A549 (cell line): ENCODE data around the gene TEX53. TPM values are rescaled to one million over a fixed set of nuclear protein-coding genes. Genes with fewer than 3 reads are reported as not detected.

Source experiments
- ATAC-seq, 2 experiments: fragments of 200-7000 bp in 1 of 2; fragments of >200 bp in 1 of 2; cut with Nextera tagmentation in 1 of 2; cut with Tn5 transposase in 1 of 2; 3 replicates each; pipeline versions ENCODE4 v1.8.0 to v1.9.1; 2018 to 2020; ENCODE audit warnings: mild to moderate bottlenecking in 1 of 2, moderate library complexity in 1 of 2
- CTCF ChIA-PET: fragments of 300-600 bp; sonication (Branson Sonifier 250); formaldehyde crosslinking; extraction: SDS; loops from one replicate; lab custom pipeline; 2021; ENCODE audit warnings: antibody characterized with exemption, inconsistent platforms; lab: Yijun Ruan, JAX
- POLR2A ChIA-PET: fragments of 350-600 bp; formaldehyde crosslinking; extraction: SDS; loops from one replicate; lab custom pipeline; 2021; ENCODE audit warnings: antibody characterized with exemption, inconsistent platforms; lab: Yijun Ruan, JAX
- DNase-seq, 2 experiments: peaks; one replicate each; pipeline versions ENCODE4 v3.0.0 to v3.0.0-alpha.2; 2011 to 2016; ENCODE audit warnings: low read depth in 1 of 2, low spot score in 1 of 2
- FAIRE-seq: peaks from 2 replicates; lab custom pipeline; 2011; peaks lifted over from hg19 to GRCh38; lab: Jason Lieb, UNC
- H3K27ac ChIP-seq, 2 experiments: fragments of >200 bp; sonication (Bioruptor Twin); formaldehyde crosslinking; 3 replicates each; pipeline ENCODE4 v1.5.1; 2016 to 2017
- H3K4me1 ChIP-seq: fragments of >200 bp; sonication (Bioruptor Twin); formaldehyde crosslinking; 3 replicates; pipeline ENCODE4 v1.6.1; 2016
- H3K4me2 ChIP-seq: fragments of >200 bp; sonication (Bioruptor Twin); formaldehyde crosslinking; 3 replicates; pipeline ENCODE4 v1.6.1; 2016
- H3K4me3 ChIP-seq: fragments of >200 bp; sonication (Bioruptor Twin); formaldehyde crosslinking; 3 replicates; pipeline ENCODE4 v1.5.1; 2016
- H3K9me3 ChIP-seq: fragments of >200 bp; sonication (Bioruptor Twin); formaldehyde crosslinking; 3 replicates; pipeline ENCODE4 v1.6.1; 2016
- CBX2 ChIP-seq: fragments of 200-600 bp; sonication (generic); IDR thresholded peaks from 2 replicates; pipeline ENCODE4 v1.6.1; 2016; ENCODE audit warnings: low read depth, mild to moderate bottlenecking, borderline replicate concordance
- CHD2 ChIP-seq: fragments of 150-350 bp; IDR thresholded peaks from 2 replicates; pipeline ENCODE4 v1.6.1; 2014; ENCODE audit warnings: low read length; ENCODE audit not compliant: partially characterized antibody
- EHMT2 ChIP-seq: fragments of 200-600 bp; sonication (generic); IDR thresholded peaks from 2 replicates; pipeline ENCODE4 v1.6.1; 2016; ENCODE audit warnings: antibody characterized with exemption, low read depth, mild to moderate bottlenecking, moderate library complexity
- ESRRA ChIP-seq: fragments of 150-350 bp; IDR thresholded peaks from 2 replicates; pipeline ENCODE4 v1.6.1; 2014; ENCODE audit warnings: mild to moderate bottlenecking, low read length, borderline replicate concordance
- FOSB ChIP-seq: fragments of 250-450 bp; sonication (Bioruptor Pico); IDR thresholded peaks from 2 replicates; pipeline ENCODE4 v1.5.0; 2020; ENCODE audit warnings: mild to moderate bottlenecking, moderate library complexity
- HDAC2 ChIP-seq: fragments of 200-600 bp; sonication (generic); IDR thresholded peaks from 2 replicates; pipeline ENCODE4 v1.6.1; 2016
- HOXA7 ChIP-seq: fragments of 250-450 bp; sonication (Bioruptor Pico); IDR thresholded peaks from 2 replicates; pipeline ENCODE4 v1.5.0; 2020; ENCODE audit warnings: mild to moderate bottlenecking, moderate library complexity
- HOXB5 ChIP-seq: fragments of 250-450 bp; sonication (Bioruptor Pico); IDR thresholded peaks from 2 replicates; pipeline ENCODE4 v1.5.0; 2020; ENCODE audit warnings: mild to moderate bottlenecking, moderate library complexity
- JUNB ChIP-seq: fragments of >200 bp; sonication (Bioruptor Twin); formaldehyde crosslinking; IDR thresholded peaks from 2 replicates; pipeline ENCODE4 v1.6.1; 2016
- KDM5A ChIP-seq: fragments of 200-600 bp; sonication (generic); IDR thresholded peaks from 2 replicates; pipeline ENCODE4 v1.6.1; 2016; ENCODE audit warnings: antibody characterized with exemption, mild to moderate bottlenecking
- MAFK ChIP-seq: fragments of 450-650 bp; IDR thresholded peaks from 2 replicates; pipeline ENCODE4 v1.6.1; 2014; ENCODE audit not compliant: partially characterized antibody
- MAZ ChIP-seq: fragments of 150-350 bp; IDR thresholded peaks from 2 replicates; pipeline ENCODE4 v1.6.1; 2014; ENCODE audit warnings: antibody characterized with exemption, low read depth, low read length, borderline replicate concordance
- MYC ChIP-seq: IDR thresholded peaks from 2 replicates; pipeline ENCODE4 v1.6.1; 2012; ENCODE audit warnings: mild to moderate bottlenecking, inconsistent platforms, low read length, improper control_type of control experiment, borderline replicate concordance
- PHF8 ChIP-seq: fragments of 200-600 bp; sonication (generic); IDR thresholded peaks from 2 replicates; pipeline ENCODE4 v1.6.1; 2016; ENCODE audit warnings: low read depth, mild to moderate bottlenecking, antibody characterized with exemption, moderate library complexity, borderline replicate concordance
- RAD21 ChIP-seq, 2 experiments: fragments of >200 bp in 1 of 2; sonication (Bioruptor Twin) in 1 of 2; formaldehyde crosslinking in 1 of 2; IDR thresholded peaks in 1 of 2; conservative IDR thresholded peaks in 1 of 2; 2 replicates in 1 of 2; 3 replicates in 1 of 2; pipeline ENCODE4 v1.6.1; 2012 to 2018; ENCODE audit warnings: inconsistent platforms in 1 of 2
- RARB ChIP-seq: fragments of 250-450 bp; sonication (Bioruptor Pico); IDR thresholded peaks from 2 replicates; pipeline ENCODE4 v1.8.0; 2021; ENCODE audit warnings: mild to moderate bottlenecking, moderate library complexity
- RNF2 ChIP-seq: fragments of 200-600 bp; sonication (generic); IDR thresholded peaks from 2 replicates; pipeline ENCODE4 v1.6.1; 2016; ENCODE audit warnings: low read depth, mild to moderate bottlenecking, antibody characterized with exemption, moderate library complexity, borderline replicate concordance
- SREBF2 ChIP-seq: fragments of 450-650 bp; IDR thresholded peaks from 2 replicates; pipeline ENCODE4 v1.6.1; 2014; ENCODE audit warnings: mild to moderate bottlenecking, moderate library complexity
- ZC3H11A ChIP-seq: fragments of 450-650 bp; IDR thresholded peaks from 2 replicates; pipeline ENCODE4 v1.6.1; 2014; ENCODE audit warnings: antibody characterized with exemption, mild to moderate bottlenecking
- ZNF302 ChIP-seq: fragments of 250-450 bp; sonication (Bioruptor Pico); IDR thresholded peaks from 2 replicates; pipeline ENCODE4 v1.9.0; 2021; ENCODE audit warnings: inconsistent platforms, mild to moderate bottlenecking, moderate library complexity
- ZSCAN20 ChIP-seq: fragments of 250-450 bp; sonication (Bioruptor Pico); IDR thresholded peaks from 2 replicates; pipeline ENCODE4 v1.8.0; 2022; ENCODE audit warnings: mild to moderate bottlenecking, moderate library complexity
- WGBS: methylation state at CpG from one replicate; pipeline ENCODE4 v1.1.6; 2017; ENCODE audit errors: missing lambda C conversion rate; 5-methylcytosine and 5-hydroxymethylcytosine counted together
- polyA plus RNA-seq, 4 experiments: library from polyadenylated mRNA; depleted of rRNA in 3 of 4; stranded (reverse); fragments of >200 nt; fragmentation: RNase III in 1 of 4; extraction: RNeasy Plus Mini Kit Qiagen cat#74134 plus additional on column Dnase treatment in 1 of 4; gene quantifications; 2 replicates in 3 of 4; 3 replicates in 1 of 4; pipeline ENCODE4 v1.2.3, GENCODE V29; 2011 to 2017
- TF ChIP-seq, protein P1 (sequence below): fragments of >200 bp; sonication (Bioruptor Twin); formaldehyde crosslinking; IDR thresholded peaks from 3 replicates; pipeline ENCODE4 v1.6.1; 2016
- TF ChIP-seq, protein P2 (sequence below): IDR thresholded peaks from 2 replicates; pipeline ENCODE4 v1.6.1; 2012
- TF ChIP-seq, protein P3 (sequence below): fragments of >200 bp; sonication (Bioruptor Twin); formaldehyde crosslinking; IDR thresholded peaks from 2 replicates; pipeline ENCODE4 v1.6.1; 2016
- TF ChIP-seq, protein P4 (sequence below): IDR thresholded peaks from 2 replicates; pipeline ENCODE4 v1.6.1; 2012
- TF ChIP-seq, protein P5 (sequence below): fragments of >200 bp; sonication (Bioruptor Twin); formaldehyde crosslinking; IDR thresholded peaks from 3 replicates; pipeline ENCODE4 v1.5.1; 2016
- TF ChIP-seq, protein P6 (sequence below): fragments of 450-650 bp; IDR thresholded peaks from 2 replicates; pipeline ENCODE4 v1.6.1; 2014; ENCODE audit warnings: antibody characterized with exemption

TEX53 gene
- polyA plus RNA-seq, 2 of the 4 experiments (the other 2 are of a cell fraction) = not detected

DNA sequence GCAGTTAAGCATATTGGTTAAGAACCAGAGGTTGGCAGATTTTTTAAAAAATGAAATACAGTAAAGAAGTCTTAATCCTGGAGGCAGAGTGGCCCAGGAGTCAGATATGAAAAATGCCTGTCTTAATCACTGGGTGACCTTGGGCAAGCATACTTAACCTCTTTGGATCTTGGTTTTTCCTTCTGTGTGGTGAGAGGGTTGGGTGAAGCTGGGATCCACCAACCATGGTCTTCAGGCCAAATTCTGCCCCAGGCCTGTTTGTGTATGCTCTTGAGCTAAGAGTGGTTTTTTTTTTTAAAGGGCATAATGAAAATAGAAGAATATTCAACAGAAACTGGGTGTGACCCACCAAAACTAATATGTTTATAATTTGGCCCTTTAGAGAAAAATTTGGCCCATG, 44.4 kb upstream of the TEX53 start:
- Histone ChIP-seq H3K27ac (no peak overlapping the region), H3K9me3 (no peaks in the 10 kb centered on the region), H3K4me1 (no peaks in the 10 kb centered on the region), H3K4me3 (no peak overlapping the region), H3K4me2 (no peak overlapping the region)
- ChIA-PET CTCF (interaction anchor here (0.7 to 1.3 kb wide), 2 partner anchors 21 to 205 kb away, joined by 3 to 4 read pairs; no protein-coding TSS in a partner anchor), POLR2A (no interaction called here)
- TF ChIP-seq KDM5A (no peak), MYC (no peak), ZSCAN20 (CRISPR knock-in tag) (no peak), ESRRA (no peak), RARB (CRISPR knock-in tag) (no peak), HOXA7 (CRISPR knock-in tag) (no peak), ZNF302 (CRISPR knock-in tag) (no peak), CBX2 (no peak), ZC3H11A (no peak), HOXB5 (no peak), MAZ (no peak), HDAC2 (no peak), PHF8 (no peak), SREBF2 (no peak)
- TF ChIP-seq, protein P1, sequence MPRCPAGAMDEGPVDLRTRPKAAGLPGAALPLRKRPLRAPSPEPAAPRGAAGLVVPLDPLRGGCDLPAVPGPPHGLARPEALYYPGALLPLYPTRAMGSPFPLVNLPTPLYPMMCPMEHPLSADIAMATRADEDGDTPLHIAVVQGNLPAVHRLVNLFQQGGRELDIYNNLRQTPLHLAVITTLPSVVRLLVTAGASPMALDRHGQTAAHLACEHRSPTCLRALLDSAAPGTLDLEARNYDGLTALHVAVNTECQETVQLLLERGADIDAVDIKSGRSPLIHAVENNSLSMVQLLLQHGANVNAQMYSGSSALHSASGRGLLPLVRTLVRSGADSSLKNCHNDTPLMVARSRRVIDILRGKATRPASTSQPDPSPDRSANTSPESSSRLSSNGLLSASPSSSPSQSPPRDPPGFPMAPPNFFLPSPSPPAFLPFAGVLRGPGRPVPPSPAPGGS = no peak
- TF ChIP-seq, protein P2, sequence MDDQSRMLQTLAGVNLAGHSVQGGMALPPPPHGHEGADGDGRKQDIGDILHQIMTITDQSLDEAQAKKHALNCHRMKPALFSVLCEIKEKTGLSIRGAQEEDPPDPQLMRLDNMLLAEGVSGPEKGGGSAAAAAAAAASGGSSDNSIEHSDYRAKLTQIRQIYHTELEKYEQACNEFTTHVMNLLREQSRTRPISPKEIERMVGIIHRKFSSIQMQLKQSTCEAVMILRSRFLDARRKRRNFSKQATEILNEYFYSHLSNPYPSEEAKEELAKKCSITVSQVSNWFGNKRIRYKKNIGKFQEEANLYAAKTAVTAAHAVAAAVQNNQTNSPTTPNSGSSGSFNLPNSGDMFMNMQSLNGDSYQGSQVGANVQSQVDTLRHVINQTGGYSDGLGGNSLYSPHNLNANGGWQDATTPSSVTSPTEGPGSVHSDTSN = no peak
- TF ChIP-seq, protein P3, sequence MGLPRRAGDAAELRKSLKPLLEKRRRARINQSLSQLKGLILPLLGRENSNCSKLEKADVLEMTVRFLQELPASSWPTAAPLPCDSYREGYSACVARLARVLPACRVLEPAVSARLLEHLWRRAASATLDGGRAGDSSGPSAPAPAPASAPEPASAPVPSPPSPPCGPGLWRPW = no peak
- TF ChIP-seq, protein P4, sequence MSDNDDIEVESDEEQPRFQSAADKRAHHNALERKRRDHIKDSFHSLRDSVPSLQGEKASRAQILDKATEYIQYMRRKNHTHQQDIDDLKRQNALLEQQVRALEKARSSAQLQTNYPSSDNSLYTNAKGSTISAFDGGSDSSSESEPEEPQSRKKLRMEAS = no peak
- ATAC-seq (no peak), FAIRE-seq (no peak), DNase-seq (no peak)

DNA sequence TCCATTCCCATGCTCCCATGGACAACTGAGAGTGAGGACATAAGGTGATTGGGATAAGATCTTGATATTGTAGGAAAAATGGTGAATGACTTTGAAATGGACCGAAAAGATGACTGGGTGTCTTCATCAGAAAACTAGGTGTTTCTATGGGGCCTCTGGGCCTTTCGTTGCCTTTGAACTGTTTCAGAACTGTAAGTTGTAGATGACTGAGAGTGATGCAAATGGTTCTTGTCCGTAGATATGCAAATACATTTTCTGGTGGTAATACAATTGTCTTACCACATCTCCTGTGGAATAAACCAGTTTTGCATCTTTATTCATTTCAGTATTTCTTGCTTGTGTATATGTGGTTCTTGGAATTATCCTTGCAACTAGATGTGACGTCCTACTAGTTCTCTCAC, 40.3 kb upstream of the TEX53 start:
- 91% methylated on average over 4 of the region's 4 CpGs for WGBS
- POLR2A ChIA-PET = no interaction called here
- no peak overlapping the region for H3K27ac ChIP-seq
- H3K4me1 ChIP-seq = no peaks in the 10 kb centered on the region
- DNase-seq = no peak
- CTCF ChIA-PET = interaction anchor here (0.8 to 12.4 kb wide), 3 partner anchors 10 to 36 kb away, joined by 3 to 108 read pairs (median 8); partner anchors contain the start of gene TEX48
- no peaks in the 10 kb centered on the region for H3K9me3 ChIP-seq
- no peak overlapping the region for H3K4me2 ChIP-seq
- TF ChIP-seq, protein P5, sequence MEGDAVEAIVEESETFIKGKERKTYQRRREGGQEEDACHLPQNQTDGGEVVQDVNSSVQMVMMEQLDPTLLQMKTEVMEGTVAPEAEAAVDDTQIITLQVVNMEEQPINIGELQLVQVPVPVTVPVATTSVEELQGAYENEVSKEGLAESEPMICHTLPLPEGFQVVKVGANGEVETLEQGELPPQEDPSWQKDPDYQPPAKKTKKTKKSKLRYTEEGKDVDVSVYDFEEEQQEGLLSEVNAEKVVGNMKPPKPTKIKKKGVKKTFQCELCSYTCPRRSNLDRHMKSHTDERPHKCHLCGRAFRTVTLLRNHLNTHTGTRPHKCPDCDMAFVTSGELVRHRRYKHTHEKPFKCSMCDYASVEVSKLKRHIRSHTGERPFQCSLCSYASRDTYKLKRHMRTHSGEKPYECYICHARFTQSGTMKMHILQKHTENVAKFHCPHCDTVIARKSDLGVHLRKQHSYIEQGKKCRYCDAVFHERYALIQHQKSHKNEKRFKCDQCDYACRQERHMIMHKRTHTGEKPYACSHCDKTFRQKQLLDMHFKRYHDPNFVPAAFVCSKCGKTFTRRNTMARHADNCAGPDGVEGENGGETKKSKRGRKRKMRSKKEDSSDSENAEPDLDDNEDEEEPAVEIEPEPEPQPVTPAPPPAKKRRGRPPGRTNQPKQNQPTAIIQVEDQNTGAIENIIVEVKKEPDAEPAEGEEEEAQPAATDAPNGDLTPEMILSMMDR = no peak
- TF ChIP-seq, protein P6, sequence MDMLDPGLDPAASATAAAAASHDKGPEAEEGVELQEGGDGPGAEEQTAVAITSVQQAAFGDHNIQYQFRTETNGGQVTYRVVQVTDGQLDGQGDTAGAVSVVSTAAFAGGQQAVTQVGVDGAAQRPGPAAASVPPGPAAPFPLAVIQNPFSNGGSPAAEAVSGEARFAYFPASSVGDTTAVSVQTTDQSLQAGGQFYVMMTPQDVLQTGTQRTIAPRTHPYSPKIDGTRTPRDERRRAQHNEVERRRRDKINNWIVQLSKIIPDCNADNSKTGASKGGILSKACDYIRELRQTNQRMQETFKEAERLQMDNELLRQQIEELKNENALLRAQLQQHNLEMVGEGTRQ = no peak
- TF ChIP-seq EHMT2 (no peak), RAD21 (conservative IDR thresholded peaks at IDR 0.05 in 1 of 2, IDR thresholded peaks at IDR 0.05 in 1 of 2) (no peak), ZNF302 (CRISPR knock-in tag) (no peak), JUNB (no peak), CHD2 (no peak), FOSB (no peak), RNF2 (no peak), ZSCAN20 (CRISPR knock-in tag) (no peak), HOXB5 (no peak), MAFK (no peak)
- TF ChIP-seq, protein P2 = no peak
- TF ChIP-seq, protein P4 = no peak
- ATAC-seq = no peak
- no peak for FAIRE-seq
- no peak overlapping the region for H3K4me3 ChIP-seq
